Measurements from ENCODE around the gene CAPZA2. TPM values are rescaled to one million over a fixed set of nuclear protein-coding genes. Genes with fewer than 3 reads are reported as not detected.

Gene CAPZA2
- total and polyA plus RNA-seq, 9 of the 15 experiments (the other 6 are each of a cell fraction or from before 2014, with no cell fraction given) = 67.0 to 524 (median 176) TPM

GRCh38 chr7:116876664-116877442, 14.5 kb downstream of the CAPZA2 start (continued):
- TF ChIP-seq SETDB1 (IDR thresholded peaks at IDR 0.05; ENCODE audit: low read length) (no peak), MTA1 (IDR thresholded peaks at IDR 0.05; ENCODE audit: borderline replicate concordance) (peak; percentile 95), ZFP36 (IDR thresholded peaks at IDR 0.05; ENCODE audit: low read depth, low read length, partially characterized antibody) (no peak), KLF1 (tag; IDR thresholded peaks at IDR 0.05) (peak; percentile 52; the same call in 1 of the 2 replicates), SIX5 (IDR thresholded peaks at IDR 0.05; ENCODE audit: borderline replicate concordance in 1 of 2, insufficient read depth in 1 of 2, low read depth in 1 of 2, low read length in 2 of 2) (no peak), RBFOX2 (IDR thresholded peaks at IDR 0.05; ENCODE audit: low read depth, low read length) (no peak), LCOR (CRISPR knock-in tag; IDR thresholded peaks at IDR 0.05) (peak; percentile 100), KLF16 (IDR thresholded peaks at IDR 0.05) (peak; percentile 100), MED1 (CRISPR knock-in tag; IDR thresholded peaks at IDR 0.05; ENCODE audit: borderline replicate concordance) (no peak), RBM34 (IDR thresholded peaks at IDR 0.05; ENCODE audit: borderline replicate concordance, insufficient read depth, low read length) (no peak), GABPB2 (CRISPR knock-in tag; conservative IDR thresholded peaks at IDR 0.05) (no peak), SIN3B (IDR thresholded peaks at IDR 0.05; ENCODE audit: low read depth) (no peak), XRCC5 (IDR thresholded peaks at IDR 0.05; ENCODE audit: low read depth, low read length) (peak; percentile 88), ZSCAN32 (CRISPR knock-in tag; IDR thresholded peaks at IDR 0.05) (no peak; the same call in 1 of the 2 replicates), NEUROD1 (IDR thresholded peaks at IDR 0.05; ENCODE audit: borderline replicate concordance, low read depth, low read length, partially characterized antibody) (peak; percentile 97), HSF4 (CRISPR knock-in tag; IDR thresholded peaks at IDR 0.05; ENCODE audit: borderline replicate concordance) (no peak), TAL1 (IDR thresholded peaks at IDR 0.05) (peak; percentile 100), CAMTA2 (CRISPR knock-in tag; conservative IDR thresholded peaks at IDR 0.05) (no peak), HCFC1 (IDR thresholded peaks at IDR 0.05; ENCODE audit: low read depth, low read length) (no peak; the same call in 1 of the 2 replicates), CEBPZ (IDR thresholded peaks at IDR 0.05; ENCODE audit: borderline replicate concordance, low read depth, low read length) (no peak)

All from K562 (cell line).